Stimulated activated memory B cell treated with anti-CD40 and anti-IgM and Interleukin-4, amounts not matched to agents 10 μg/mL and 1 μg/mL and 100 μg/mL, for 72 hours (primary cell): ENCODE data around the gene ADAMTS9.
"Not testable (repeated sequence)": the region's sequence is repeated elsewhere in the genome, so short reads cannot be mapped to it uniquely, and the experiment has no call there.

Source experiments
- ATAC-seq: fragments of 150-1000 bp; cut with Tn5 transposase; 2 replicates; pipeline ENCODE4 v1.10.0; 2021
- H3K27ac Mint-ChIP-seq: one replicate; pipeline ENCODE4 v1.8.0; 2022; ENCODE audit warnings: mild to moderate bottlenecking, mixed read lengths
- H3K27me3 Mint-ChIP-seq: one replicate; pipeline ENCODE4 v1.8.0; 2022; ENCODE audit warnings: mixed read lengths
- H3K36me3 Mint-ChIP-seq: one replicate; pipeline ENCODE4 v1.8.0; 2022; ENCODE audit warnings: mixed read lengths
- H3K4me1 Mint-ChIP-seq: one replicate; pipeline ENCODE4 v1.8.0; 2022; ENCODE audit warnings: mixed read lengths
- H3K4me3 Mint-ChIP-seq: one replicate; pipeline ENCODE4 v1.8.0; 2022; ENCODE audit warnings: mild to moderate bottlenecking, moderate library complexity, mixed read lengths
- H3K9me3 Mint-ChIP-seq: one replicate; pipeline ENCODE4 v1.8.0; 2022; ENCODE audit warnings: mixed read lengths

ADAMTS9 gene

DNA sequence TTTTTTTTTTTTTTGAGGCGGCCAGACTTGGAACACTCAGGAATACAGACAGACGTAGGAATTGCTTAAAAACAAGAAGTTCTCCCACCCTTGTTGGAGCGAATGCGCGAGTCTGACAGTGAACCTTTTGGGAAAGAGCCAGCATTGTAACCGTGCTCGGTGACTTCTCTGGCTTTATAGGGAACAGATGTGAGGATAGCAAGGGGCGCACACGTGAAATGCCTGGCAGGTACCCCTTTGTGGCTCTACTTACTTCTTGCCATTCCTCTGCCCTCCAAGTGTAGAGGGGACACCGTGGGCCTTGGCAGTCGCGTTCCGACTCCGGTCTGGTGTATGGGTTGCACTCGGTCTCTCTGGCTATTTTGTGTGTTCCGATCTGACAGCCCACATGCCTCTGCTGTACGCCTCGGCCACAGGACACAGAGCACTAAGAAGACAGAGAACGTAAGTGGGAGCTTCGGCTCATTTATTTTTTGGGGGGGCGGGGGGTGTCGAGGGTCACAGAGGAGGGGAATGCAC lies 126.4 kb downstream of the ADAMTS9 start:
- no peaks in the 10 kb centered on the region for H3K36me3 Mint-ChIP-seq
- H3K27me3 Mint-ChIP-seq = peaks cover 2% of the 10 kb centered on the region
- no peak overlapping the region for H3K27ac Mint-ChIP-seq
- ATAC-seq = no peak
- H3K9me3 Mint-ChIP-seq = peaks cover 4% of the 10 kb centered on the region
- no peaks in the 10 kb centered on the region for H3K4me1 Mint-ChIP-seq
- no peak overlapping the region for H3K4me3 Mint-ChIP-seq

DNA sequence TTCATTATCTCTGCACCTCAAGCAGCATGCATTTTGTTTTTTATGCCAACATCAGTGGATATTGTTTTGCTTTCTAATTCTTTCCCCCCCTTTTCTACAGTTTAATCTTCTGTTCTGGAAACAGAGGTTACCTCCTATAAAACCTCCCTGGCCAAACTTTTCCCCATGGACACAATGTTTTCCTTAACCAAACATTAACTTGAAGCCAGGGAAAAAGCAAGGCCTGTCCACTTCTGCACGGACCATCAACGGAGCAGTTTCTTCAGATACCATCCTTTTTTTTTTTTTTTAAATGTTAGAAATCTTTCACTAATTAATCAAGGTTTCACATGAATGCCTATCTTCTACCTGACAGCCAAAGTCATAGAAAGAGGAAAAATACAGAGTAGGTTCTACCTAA lies 127.0 kb downstream of the ADAMTS9 start:
- ATAC-seq = no peak
- Mint-ChIP-seq H3K9me3 (peaks cover 4% of the 10 kb centered on the region), H3K27ac (no peak overlapping the region), H3K36me3 (no peaks in the 10 kb centered on the region), H3K4me1 (no peaks in the 10 kb centered on the region), H3K4me3 (no peak overlapping the region), H3K27me3 (peaks cover 1% of the 10 kb centered on the region)

DNA sequence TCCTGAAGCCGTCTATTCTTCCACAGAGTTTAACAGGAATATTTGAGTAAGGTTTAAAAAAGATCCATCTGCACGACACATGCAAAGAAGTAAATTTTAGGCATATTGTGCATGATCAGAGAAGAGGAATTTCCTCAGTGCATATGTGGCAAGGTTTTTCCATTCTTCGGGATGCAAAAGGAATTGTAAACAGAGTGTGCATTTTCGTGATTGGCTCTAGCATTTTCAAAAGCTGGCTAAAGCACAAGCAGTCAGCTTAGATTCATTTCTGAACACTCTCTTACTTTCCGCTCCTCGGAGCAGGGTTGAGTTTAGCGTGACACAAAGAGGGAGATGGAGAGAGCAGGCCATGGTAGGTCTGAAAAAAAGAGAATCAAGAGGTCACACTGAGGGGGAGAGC lies 128.2 kb downstream of the ADAMTS9 start:
- Mint-ChIP-seq H3K9me3 (peaks cover 4% of the 10 kb centered on the region), H3K27me3 (peaks cover 9% of the 10 kb centered on the region), H3K4me3 (no peak overlapping the region), H3K4me1 (no peaks in the 10 kb centered on the region), H3K36me3 (no peaks in the 10 kb centered on the region), H3K27ac (no peak overlapping the region)
- no peak for ATAC-seq

DNA sequence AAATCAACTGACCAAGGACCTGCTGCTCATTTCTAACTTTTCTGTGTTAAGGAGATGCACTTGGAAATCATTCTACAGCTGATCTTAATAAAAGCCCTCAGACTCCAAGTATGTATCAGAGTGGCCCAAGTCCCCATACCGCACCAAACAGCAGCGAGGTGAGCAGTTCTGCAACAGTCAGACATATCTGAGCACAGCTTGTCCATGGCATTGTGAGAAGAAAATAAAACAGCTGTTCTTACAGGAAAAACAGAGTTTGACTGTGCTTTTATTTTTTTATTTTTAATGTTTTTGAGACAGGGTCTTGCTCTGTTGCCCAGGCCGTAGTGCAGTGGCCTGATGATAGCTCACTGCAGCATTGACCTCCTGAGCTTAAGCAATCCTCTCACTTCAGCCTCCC lies 131.8 kb downstream of the ADAMTS9 start:
- Mint-ChIP-seq H3K36me3 (no peaks in the 10 kb centered on the region), H3K9me3 (peaks cover 4% of the 10 kb centered on the region), H3K4me3 (no peak overlapping the region), H3K27ac (no peak overlapping the region), H3K4me1 (no peaks in the 10 kb centered on the region), H3K27me3 (peaks cover 9% of the 10 kb centered on the region)
- ATAC-seq = no peak

DNA sequence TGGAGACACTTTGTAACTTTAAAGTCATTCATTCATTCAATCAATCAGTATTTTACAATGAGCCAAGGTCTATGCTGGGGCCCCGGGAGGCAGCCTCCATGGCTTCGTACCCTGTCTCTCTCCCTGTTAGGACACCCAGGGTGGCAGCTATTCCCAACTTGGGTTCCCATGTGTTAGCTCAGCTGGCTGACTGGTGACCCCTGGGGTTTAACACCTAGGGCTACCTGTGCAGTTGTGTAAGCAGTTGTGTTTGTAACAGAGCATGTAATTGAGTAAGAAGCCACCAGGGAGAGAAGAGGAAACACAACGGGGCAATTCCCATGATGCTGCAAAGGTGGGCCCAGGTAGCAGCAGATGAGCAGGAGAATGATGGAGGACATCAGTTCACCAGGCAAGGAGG lies 132.4 kb downstream of the ADAMTS9 start:
- Mint-ChIP-seq H3K27ac (no peak overlapping the region), H3K36me3 (no peaks in the 10 kb centered on the region), H3K27me3 (peaks cover 9% of the 10 kb centered on the region), H3K4me3 (no peak overlapping the region), H3K4me1 (no peaks in the 10 kb centered on the region), H3K9me3 (peaks cover 4% of the 10 kb centered on the region)
- ATAC-seq = no peak

DNA sequence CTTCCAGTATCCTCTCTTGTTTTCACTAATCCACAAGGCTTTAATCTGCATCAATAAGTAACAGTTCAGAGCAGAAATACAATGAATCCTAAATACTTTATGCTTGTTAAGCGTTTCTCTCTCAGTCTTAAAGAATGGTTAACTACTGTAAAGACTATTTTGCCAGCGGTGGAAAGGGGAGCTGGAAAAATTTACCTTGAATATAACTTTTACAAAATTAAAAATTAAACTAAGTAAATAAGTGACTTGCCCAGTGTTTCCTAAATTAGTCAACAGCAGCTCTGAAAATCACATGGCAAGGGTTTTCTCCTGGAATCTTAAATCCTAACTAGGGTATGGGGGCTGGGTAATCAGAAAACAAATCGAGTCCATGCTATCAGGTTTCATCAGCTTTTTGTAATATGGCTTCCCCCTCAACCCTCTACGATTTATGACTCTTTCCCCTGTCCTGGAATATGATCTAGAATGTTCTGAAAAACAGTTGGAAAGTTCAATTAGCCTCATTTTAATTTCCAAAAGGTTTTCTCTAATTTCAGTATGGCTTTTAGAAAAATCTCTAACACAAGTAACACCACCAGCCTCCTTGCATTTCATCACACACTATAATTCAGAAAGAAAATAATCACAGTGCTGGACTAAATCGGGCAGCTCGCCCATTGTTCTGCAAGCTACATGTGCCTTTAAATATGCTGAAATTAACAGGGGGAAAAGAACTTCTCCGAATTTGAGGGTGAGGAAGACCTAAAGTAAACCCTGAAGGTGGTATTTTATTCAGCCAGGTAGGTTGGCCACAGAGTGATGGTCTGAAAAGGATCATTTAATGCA lies 133.5 kb downstream of the ADAMTS9 start:
- peaks cover 4% of the 10 kb centered on the region for H3K9me3 Mint-ChIP-seq
- ATAC-seq = no peak
- no peak overlapping the region for H3K27ac Mint-ChIP-seq
- no peaks in the 10 kb centered on the region for H3K4me1 Mint-ChIP-seq
- H3K27me3 Mint-ChIP-seq = peaks cover 9% of the 10 kb centered on the region
- H3K36me3 Mint-ChIP-seq = no peaks in the 10 kb centered on the region
- H3K4me3 Mint-ChIP-seq = no peak overlapping the region

DNA sequence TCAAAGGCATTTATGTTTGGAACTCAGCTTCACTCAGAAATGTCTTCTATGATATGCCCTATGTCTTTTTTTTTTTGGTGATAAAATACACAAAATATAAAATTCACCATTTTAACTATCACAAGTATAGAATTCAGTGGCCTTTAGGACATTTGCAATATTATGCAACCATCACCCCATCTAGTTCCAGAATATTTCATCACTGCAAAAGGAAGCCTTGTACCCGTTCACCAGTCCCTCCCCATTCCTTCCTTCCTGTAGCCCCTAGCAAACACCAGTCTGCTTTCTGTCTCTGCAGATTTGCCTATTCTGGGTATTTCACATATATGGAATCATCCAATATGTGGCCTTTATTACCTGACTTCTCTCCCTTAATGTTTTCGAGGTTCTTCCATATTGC lies 134.8 kb downstream of the ADAMTS9 start:
- Mint-ChIP-seq H3K4me3 (no peak overlapping the region), H3K36me3 (no peaks in the 10 kb centered on the region), H3K27me3 (peaks cover 9% of the 10 kb centered on the region), H3K4me1 (no peaks in the 10 kb centered on the region), H3K9me3 (peaks cover 4% of the 10 kb centered on the region), H3K27ac (no peak overlapping the region)
- ATAC-seq = no peak

DNA sequence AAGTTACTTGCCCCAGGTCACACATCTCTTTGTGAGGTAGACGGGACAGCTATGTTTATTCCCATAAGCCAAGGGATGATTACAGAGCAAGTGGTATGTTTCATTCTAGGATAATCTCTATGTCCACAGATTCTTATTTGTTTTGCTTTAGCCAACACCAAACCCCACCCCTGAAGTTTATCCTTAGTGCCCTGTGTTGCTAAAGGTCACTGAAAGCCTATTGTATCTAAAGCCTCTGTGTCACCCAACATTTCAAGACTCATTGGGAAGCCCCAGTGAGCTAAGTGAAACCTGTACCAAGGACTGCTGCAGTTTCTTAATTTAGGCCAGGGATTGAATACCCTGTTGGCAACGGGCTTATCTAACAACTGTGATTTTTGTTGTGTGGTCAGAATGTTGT lies 135.6 kb downstream of the ADAMTS9 start:
- Mint-ChIP-seq H3K27ac (no peak overlapping the region), H3K9me3 (peaks cover 4% of the 10 kb centered on the region), H3K27me3 (peaks cover 9% of the 10 kb centered on the region), H3K4me3 (no peak overlapping the region), H3K4me1 (no peaks in the 10 kb centered on the region), H3K36me3 (no peaks in the 10 kb centered on the region)
- no peak for ATAC-seq

DNA sequence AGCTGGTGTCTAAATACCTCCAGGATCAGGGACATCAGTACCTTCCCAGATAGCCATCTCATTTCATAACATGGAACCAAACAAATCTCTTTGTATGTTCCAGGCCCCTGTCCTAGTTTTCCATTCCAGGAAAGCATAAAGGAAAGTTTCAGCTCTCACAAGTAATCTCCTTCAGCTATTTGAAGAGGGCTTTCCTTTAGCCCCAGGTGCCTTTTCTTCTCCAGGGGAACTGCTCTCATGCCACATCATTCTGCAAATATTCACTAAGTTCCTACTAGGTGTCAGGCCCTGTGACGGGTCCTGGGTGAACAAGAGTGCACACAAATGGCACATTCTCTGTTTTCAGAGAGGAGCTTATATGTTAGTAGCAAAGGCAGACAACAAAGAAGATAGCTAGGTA lies 136.1 kb downstream of the ADAMTS9 start:
- peaks cover 2% of the 10 kb centered on the region for H3K9me3 Mint-ChIP-seq
- H3K36me3 Mint-ChIP-seq = no peaks in the 10 kb centered on the region
- H3K27ac Mint-ChIP-seq = no peak overlapping the region
- peaks cover 9% of the 10 kb centered on the region for H3K27me3 Mint-ChIP-seq
- H3K4me1 Mint-ChIP-seq = no peaks in the 10 kb centered on the region
- no peak for ATAC-seq
- H3K4me3 Mint-ChIP-seq = no peak overlapping the region

DNA sequence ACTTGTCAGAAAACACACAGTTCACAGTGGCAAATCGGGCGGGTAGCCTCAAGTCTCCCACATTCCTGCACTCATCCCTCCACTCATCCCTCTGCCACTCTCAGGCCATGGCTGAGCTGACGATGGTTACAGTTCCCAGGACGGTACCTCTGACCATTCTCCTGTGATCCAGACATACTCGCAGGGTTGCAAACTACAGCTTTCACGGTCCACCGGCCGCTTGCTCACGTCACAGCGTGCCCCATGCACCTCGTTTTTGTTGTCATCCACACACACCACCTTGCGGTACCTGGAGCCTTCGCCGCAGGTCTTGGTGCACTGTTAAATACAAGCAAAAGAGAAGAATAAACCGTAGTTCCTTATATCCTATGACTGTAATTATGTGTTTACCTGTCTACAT lies 137.1 kb downstream of the ADAMTS9 start:
- H3K36me3 Mint-ChIP-seq = no peaks in the 10 kb centered on the region
- peaks cover 7% of the 10 kb centered on the region for H3K27me3 Mint-ChIP-seq
- H3K4me1 Mint-ChIP-seq = no peaks in the 10 kb centered on the region
- no peaks in the 10 kb centered on the region for H3K9me3 Mint-ChIP-seq
- H3K4me3 Mint-ChIP-seq = no peak overlapping the region
- no peak overlapping the region for H3K27ac Mint-ChIP-seq
- ATAC-seq = no peak

DNA sequence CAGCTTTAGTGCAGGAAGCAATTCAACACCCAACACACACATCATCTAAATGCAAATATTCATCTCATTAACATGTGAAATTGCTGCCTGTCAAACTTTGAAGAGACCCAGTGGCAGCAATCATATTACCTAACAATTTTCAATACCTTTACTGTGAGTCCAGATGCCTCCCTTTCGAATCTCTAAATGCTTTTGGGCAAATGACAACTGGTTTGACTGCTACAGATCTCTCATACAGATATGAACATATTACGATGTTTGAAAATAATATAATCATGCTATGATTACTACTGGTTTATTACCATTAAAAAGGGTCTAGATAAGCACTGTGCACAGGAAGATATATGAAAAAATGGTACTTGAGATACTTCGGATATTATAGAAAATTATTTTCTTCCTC lies 137.9 kb downstream of the ADAMTS9 start:
- no peaks in the 10 kb centered on the region for H3K4me1 Mint-ChIP-seq
- ATAC-seq = no peak
- H3K27me3 Mint-ChIP-seq = no peaks in the 10 kb centered on the region
- no peak overlapping the region for H3K4me3 Mint-ChIP-seq
- H3K27ac Mint-ChIP-seq = no peak overlapping the region
- H3K9me3 Mint-ChIP-seq = no peaks in the 10 kb centered on the region
- no peaks in the 10 kb centered on the region for H3K36me3 Mint-ChIP-seq

DNA sequence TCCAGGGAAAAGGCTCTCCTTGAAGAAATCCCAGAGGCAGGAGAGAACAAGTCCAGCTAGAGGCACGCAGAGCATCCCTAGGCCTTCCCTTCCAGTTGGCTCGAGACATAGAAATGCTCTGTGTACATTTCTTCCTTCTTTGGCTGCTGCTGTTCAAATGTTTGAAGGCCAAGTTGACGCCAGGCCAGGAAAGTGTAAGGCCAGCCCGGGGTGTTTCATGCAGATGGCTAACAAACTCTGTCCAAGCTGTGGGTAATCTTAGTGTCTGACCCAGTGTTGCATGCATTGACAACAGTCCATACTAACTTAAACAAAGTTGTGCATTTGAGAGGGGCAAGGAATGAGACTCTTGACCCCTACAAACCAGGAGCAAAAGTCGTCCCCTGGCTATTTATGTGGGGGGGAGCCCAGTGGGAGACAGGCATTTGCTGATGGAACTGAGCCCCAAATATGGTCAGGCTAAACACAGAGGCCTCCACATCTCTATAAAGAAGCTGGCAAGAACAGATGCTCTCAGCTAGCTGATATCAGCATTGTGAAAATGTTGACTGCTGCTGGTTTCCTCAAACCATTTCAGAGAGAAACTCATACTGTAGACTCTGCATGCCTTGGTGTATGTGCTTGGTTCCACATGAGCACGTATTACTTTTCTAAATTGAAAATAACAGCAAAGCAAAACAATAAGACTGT lies 139.5 kb downstream of the ADAMTS9 start:
- Mint-ChIP-seq H3K4me1 (no peaks in the 10 kb centered on the region), H3K4me3 (no peak overlapping the region), H3K27ac (no peak overlapping the region), H3K27me3 (no peaks in the 10 kb centered on the region), H3K9me3 (no peaks in the 10 kb centered on the region), H3K36me3 (no peaks in the 10 kb centered on the region)
- no peak for ATAC-seq

DNA sequence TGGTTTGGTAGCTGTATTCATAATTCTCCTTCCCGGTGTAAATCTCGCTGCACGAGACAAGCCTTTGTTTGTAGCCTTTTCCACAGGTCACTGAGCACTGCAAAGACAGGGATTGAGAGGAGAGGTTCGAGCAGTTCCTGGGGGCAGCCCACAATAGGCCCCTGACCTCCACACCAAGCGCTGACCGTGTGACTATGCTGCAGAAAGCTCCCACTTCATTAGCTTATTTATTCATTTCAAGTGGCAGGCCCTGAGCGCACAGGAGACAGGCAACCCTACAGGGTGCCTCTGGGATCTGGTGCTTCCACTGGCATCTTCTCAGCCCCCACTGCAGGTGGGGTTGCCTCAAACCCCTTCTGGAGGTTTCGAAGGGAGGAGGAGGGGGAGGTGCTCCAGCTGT lies 140.9 kb downstream of the ADAMTS9 start:
- Mint-ChIP-seq H3K27ac (no peak overlapping the region), H3K9me3 (no peaks in the 10 kb centered on the region)

DNA sequence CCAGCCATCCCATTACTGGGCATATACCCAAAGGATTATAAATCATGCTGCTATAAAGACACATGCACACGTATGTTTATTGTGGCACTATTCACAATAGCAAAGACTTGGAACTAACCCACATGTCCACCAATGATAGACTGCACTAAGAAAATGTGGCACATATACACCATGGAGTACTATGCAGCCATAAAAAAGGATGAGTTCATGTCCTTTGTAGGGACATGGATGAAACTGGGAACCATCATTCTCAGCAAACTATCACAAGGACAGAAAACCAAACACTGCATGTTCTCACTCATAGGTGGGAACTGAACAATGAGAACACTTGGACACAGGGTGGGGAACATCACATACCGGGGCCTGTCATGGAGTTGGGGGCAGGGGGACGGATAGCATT lies 142.6 kb downstream of the ADAMTS9 start:
- not testable (repeated sequence) for H3K27me3 Mint-ChIP-seq, H3K27ac Mint-ChIP-seq, ATAC-seq, H3K9me3 Mint-ChIP-seq, H3K36me3 Mint-ChIP-seq, H3K4me3 Mint-ChIP-seq, H3K4me1 Mint-ChIP-seq

More for the DNA sequence above, 140.9 kb downstream of the ADAMTS9 start:
- Mint-ChIP-seq H3K36me3 (no peaks in the 10 kb centered on the region), H3K27me3 (no peaks in the 10 kb centered on the region), H3K4me3 (no peak overlapping the region), H3K4me1 (no peaks in the 10 kb centered on the region)
- ATAC-seq = no peak

DNA sequence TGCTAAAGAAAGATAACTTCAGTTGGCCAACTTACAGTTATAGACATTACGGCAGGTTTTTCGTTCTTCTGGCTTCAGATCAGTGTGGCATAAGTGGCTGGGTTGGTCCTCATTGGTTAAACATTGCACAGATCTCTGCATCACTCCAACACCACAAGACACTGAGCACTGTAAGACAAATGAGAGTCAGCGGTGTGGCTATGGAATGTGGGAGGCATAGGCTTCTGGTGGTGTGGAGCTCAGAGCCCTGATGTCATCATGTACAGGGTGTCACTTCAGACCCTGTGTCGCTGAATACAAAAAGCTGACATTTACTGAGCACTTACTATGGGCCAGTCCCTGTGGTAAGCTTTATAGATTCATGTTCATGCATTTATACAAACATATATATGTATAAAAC lies 146.0 kb downstream of the ADAMTS9 start:
- Mint-ChIP-seq H3K4me1 (no peaks in the 10 kb centered on the region), H3K4me3 (no peak overlapping the region), H3K36me3 (no peaks in the 10 kb centered on the region), H3K27ac (no peak overlapping the region), H3K9me3 (no peaks in the 10 kb centered on the region), H3K27me3 (no peaks in the 10 kb centered on the region)
- ATAC-seq = no peak
